Fibroblast of lung (primary cell): Measurements from ENCODE around the gene PLAAT3.

Source experiments
- CTCF ChIP-seq, 2 donors: IDR thresholded peaks in 1 of 2; conservative IDR thresholded peaks in 1 of 2; 1 replicate in 1 of 2; 2 replicates in 1 of 2; pipeline ENCODE4 v1.5.1; 2011 to 2012; ENCODE audit warnings: low read length in 2 of 2, control low read depth in 1 of 2, inconsistent platforms in 1 of 2, low read depth in 1 of 2, mild to moderate bottlenecking in 1 of 2
- EZH2 ChIP-seq: IDR thresholded peaks from 2 replicates; pipeline ENCODE4 v1.5.1; 2012; ENCODE audit warnings: low read length, control low read depth, mild to moderate bottlenecking; ENCODE audit errors: missing control alignments

DNA sequence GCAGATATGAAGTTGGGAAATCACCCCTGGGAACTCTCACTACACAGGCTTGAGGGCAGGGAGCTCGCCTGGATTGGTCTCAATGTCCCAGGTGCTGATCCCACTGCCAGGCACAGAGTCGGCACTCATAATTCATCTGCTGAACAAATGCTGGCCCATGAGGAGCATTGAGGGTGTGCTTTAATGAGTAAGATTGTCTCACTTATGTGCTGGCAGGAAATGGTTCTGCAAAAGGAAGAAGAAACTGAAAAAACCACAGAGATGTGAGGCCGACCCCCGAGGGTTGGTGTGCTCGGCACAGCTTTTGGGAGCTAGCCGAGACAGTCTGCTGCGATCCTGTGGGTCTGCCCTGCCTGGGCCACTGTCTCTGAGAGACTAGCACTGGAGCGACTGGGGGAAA is 60.5 kb downstream of the PLAAT3 start:
- TF ChIP-seq EZH2, result no peak
- no peak for TF ChIP-seq CTCF (conservative IDR thresholded peaks at IDR 0.05 in 1 of 2, IDR thresholded peaks at IDR 0.05 in 1 of 2; ENCODE audit: low read depth in 1 of 2, low read length in 2 of 2)
